GM23338 (cell line): Measurements from ENCODE around the gene MASP2. TPM values are rescaled to one million over a fixed set of nuclear protein-coding genes. Genes with fewer than 3 reads are reported as not detected.
A peak's percentile ranks its signal among the peaks of the same experiment; 100 is the strongest.
"Not testable (repeated sequence)": the region's sequence is repeated elsewhere in the genome, so short reads cannot be mapped to it uniquely, and the experiment has no call there.

Experiments
- ATAC-seq: fragments of 200-7000 bp; cut with Tn5 transposase; 3 replicates; pipeline ENCODE4 v1.9.1; 2020
- DNase-seq: peaks from one replicate; pipeline ENCODE4 v3.0.0-alpha.2; 2015; ENCODE audit warnings: low spot score
- H2AFZ ChIP-seq: fragments of 200-600 bp; sonication (generic); 2 replicates; pipeline ENCODE4 v1.8.0; 2016; ENCODE audit warnings: antibody characterized with exemption, mild to moderate bottlenecking, moderate library complexity
- H3F3A ChIP-seq: fragments of 200-600 bp; sonication (generic); replicated peaks from 2 replicates; pipeline ENCODE4 v1.8.0; 2017; ENCODE audit warnings: antibody characterized with exemption, mixed run types, low read depth
- H3K27ac ChIP-seq: fragments of 200-600 bp; sonication (generic); 2 replicates; pipeline ENCODE4 v1.6.1; 2016; ENCODE audit warnings: low read depth
- H3K27me3 ChIP-seq: fragments of 200-600 bp; sonication (generic); 2 replicates; pipeline ENCODE4 v1.8.0; 2016; ENCODE audit warnings: mild to moderate bottlenecking, mixed run types, moderate library complexity; ENCODE audit not compliant: insufficient read depth
- H3K36me3 ChIP-seq: fragments of 200-600 bp; sonication (generic); 2 replicates; pipeline ENCODE4 v1.8.0; 2016; ENCODE audit warnings: mild to moderate bottlenecking; ENCODE audit not compliant: insufficient read depth
- H3K4me1 ChIP-seq: fragments of 200-600 bp; sonication (generic); 2 replicates; pipeline ENCODE4 v1.8.0; 2016; ENCODE audit warnings: mild to moderate bottlenecking, moderate library complexity; ENCODE audit not compliant: insufficient read depth
- H3K4me2 ChIP-seq: fragments of 200-600 bp; sonication (generic); 2 replicates; pipeline ENCODE4 v1.7.1; 2017; ENCODE audit warnings: mixed run types
- H3K4me3 ChIP-seq: fragments of 200-600 bp; sonication (generic); 2 replicates; pipeline ENCODE4 v1.6.1; 2016; ENCODE audit warnings: mixed run types
- H3K79me2 ChIP-seq: fragments of 200-600 bp; sonication (generic); replicated peaks from 2 replicates; pipeline ENCODE4 v1.8.0; 2017; ENCODE audit warnings: mild to moderate bottlenecking; ENCODE audit not compliant: insufficient read depth
- H3K9me2 ChIP-seq: fragments of 200-600 bp; sonication (generic); 2 replicates; pipeline ENCODE4 v1.8.0; 2017; ENCODE audit not compliant: insufficient read depth
- H4K20me1 ChIP-seq: fragments of 200-600 bp; sonication (generic); replicated peaks from 2 replicates; pipeline ENCODE4 v1.8.0; 2017; ENCODE audit warnings: mild to moderate bottlenecking; ENCODE audit not compliant: insufficient read depth
- H3K27ac Mint-ChIP-seq: 2 replicates; pipeline ENCODE4 v1.8.0; 2020; ENCODE audit warnings: inconsistent platforms, mild to moderate bottlenecking, moderate library complexity, mixed read lengths
- H3K27me3 Mint-ChIP-seq: 3 replicates; pipeline ENCODE4 v1.8.0; 2022; ENCODE audit warnings: low read depth, mild to moderate bottlenecking, moderate library complexity, mixed read lengths, inconsistent platforms; ENCODE audit not compliant: insufficient read depth, poor library complexity
- H3K36me3 Mint-ChIP-seq: 3 replicates; pipeline ENCODE4 v1.8.0; 2021; ENCODE audit warnings: low read depth, mild to moderate bottlenecking, inconsistent platforms, moderate library complexity, mixed read lengths
- H3K4me1 Mint-ChIP-seq: 3 replicates; pipeline ENCODE4 v1.8.0; 2020; ENCODE audit warnings: mild to moderate bottlenecking, inconsistent platforms, mixed read lengths
- H3K4me3 Mint-ChIP-seq: 3 replicates; pipeline ENCODE4 v1.8.0; 2021; ENCODE audit warnings: moderate library complexity, mild to moderate bottlenecking, inconsistent platforms, mixed read lengths
- H3K9me3 Mint-ChIP-seq: 3 replicates; pipeline ENCODE4 v1.8.0; 2020; ENCODE audit warnings: moderate library complexity, mild to moderate bottlenecking, inconsistent platforms, mixed read lengths
- CTCF ChIP-seq, 2 experiments: fragments of 200-600 bp in 1 of 2; sonication (generic) in 1 of 2; conservative IDR thresholded peaks; 2 replicates each; pipeline versions ENCODE4 v1.5.1 to v1.6.1; 2016 to 2017; ENCODE audit warnings: antibody characterized with exemption in 2 of 2, low read depth in 2 of 2, mild to moderate bottlenecking in 2 of 2, moderate library complexity in 1 of 2
- REST ChIP-seq: IDR thresholded peaks from one replicate; pipeline ENCODE4 v1.6.1; 2018; ENCODE audit warnings: antibody characterized with exemption; ENCODE audit not compliant: unreplicated experiment
- polyA plus RNA-seq: library from polyadenylated mRNA; unstranded; fragments of >200 nt; fragmentation: Nextera tagmentation; extraction: Ambion mirVana; gene quantifications from 2 replicates; pipeline ENCODE4 v1.2.1, GENCODE V29; 2016
- total RNA-seq: library from RNA; depleted of rRNA; stranded (reverse); fragments of >200 nt; shearing (Covaris generic); gene quantifications from 2 replicates; pipeline ENCODE4 v1.2.3, GENCODE V29; 2014

The MASP2 gene
- total and polyA plus RNA-seq, 2 experiments from 2014 or later = 0.71 to 1.5 TPM

- no peak overlapping the region for H3K4me3 ChIP-seq
- Mint-ChIP-seq H3K9me3 (no peaks in the 10 kb centered on the region), H3K36me3 (no peaks in the 10 kb centered on the region), H3K4me1 (no peaks in the 10 kb centered on the region), H3K27me3 (peaks cover 8% of the 10 kb centered on the region), H3K27ac (no peak overlapping the region), H3K4me3 (no peak overlapping the region)
- no peaks in the 10 kb centered on the region for H3K4me1 ChIP-seq
- peak; percentile 96 for ATAC-seq
- H3F3A ChIP-seq = no peaks in the 10 kb centered on the region
- no peaks in the 10 kb centered on the region for H3K9me2 ChIP-seq
- TF ChIP-seq CTCF (conservative IDR thresholded peaks at IDR 0.05; ENCODE audit: low read depth in 2 of 2) (peak; percentile 100), REST (no peak)
- H3K36me3 ChIP-seq = no peaks in the 10 kb centered on the region
- peak; percentile 93 for DNase-seq
- H2AFZ ChIP-seq = no peak overlapping the region
- H3K27ac ChIP-seq = no peak overlapping the region
- H4K20me1 ChIP-seq = no peaks in the 10 kb centered on the region
- H3K79me2 ChIP-seq = no peaks in the 10 kb centered on the region
- H3K4me2 ChIP-seq = no peak overlapping the region
- no peaks in the 10 kb centered on the region for H3K27me3 ChIP-seq
These were observed 9.3 kb downstream of the MASP2 start for GRCh38 chr1:11037740-11038182.

- not testable (repeated sequence) for H3K9me2 ChIP-seq, H3K4me1 ChIP-seq, H3F3A ChIP-seq, H4K20me1 ChIP-seq, H3K36me3 Mint-ChIP-seq, H3K36me3 ChIP-seq, H3K79me2 ChIP-seq, H3K4me3 Mint-ChIP-seq, H3K9me3 Mint-ChIP-seq, H3K4me2 ChIP-seq, DNase-seq, H3K27me3 Mint-ChIP-seq, H3K27ac ChIP-seq, H3K27ac Mint-ChIP-seq, H3K27me3 ChIP-seq, H2AFZ ChIP-seq, H3K4me1 Mint-ChIP-seq, H3K4me3 ChIP-seq, ATAC-seq
These were observed 9.9 kb downstream of the MASP2 start for GRCh38 chr1:11037019-11037739.
